ENCODE data around the gene SCN4B.

DNA sequence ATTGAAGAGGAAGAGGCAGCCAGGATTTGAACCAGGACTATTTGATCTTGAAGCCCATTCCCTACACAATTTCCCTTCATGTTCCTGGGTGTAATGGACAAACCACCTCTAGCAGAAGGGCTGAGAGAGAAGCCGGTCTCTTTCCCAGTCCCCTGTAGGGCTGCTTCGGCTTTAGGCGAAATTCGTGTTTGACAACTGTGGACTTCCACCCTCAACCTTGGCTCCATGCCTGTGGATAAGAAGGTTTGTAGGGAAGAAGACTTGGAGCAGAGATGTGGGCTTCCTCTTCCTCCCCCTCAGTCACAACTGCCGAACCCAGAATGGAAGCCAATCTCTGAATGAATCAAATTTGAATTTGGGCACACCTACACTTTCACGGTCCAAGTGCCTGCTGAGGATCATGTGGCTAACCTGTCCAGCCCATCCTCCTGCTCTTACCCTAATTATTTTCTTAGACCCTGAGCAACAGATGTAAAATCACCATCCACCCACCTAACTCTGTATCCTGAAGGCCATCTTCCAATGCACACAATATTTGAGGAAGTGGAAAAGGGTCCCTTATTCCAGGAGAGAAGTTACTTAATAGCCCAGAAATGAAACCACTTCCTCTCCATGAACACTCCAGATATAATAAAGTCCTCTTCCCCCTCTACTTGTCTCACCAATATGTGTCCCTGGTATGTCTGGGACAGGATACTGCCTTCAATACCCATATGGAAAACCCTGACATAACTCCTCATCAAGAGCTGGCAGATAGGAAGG is 33.9 kb upstream of the SCN4B start:
- TF ChIP-seq ARNTL (CRISPR knock-in tag; IDR thresholded peaks at IDR 0.05; ENCODE audit: borderline replicate concordance, low read depth) (no peak), SNAI2 (CRISPR knock-in tag; IDR thresholded peaks at IDR 0.05) (no peak), ZNF565 (CRISPR knock-in tag; conservative IDR thresholded peaks at IDR 0.05; ENCODE audit: low read depth) (no peak), ZFP30 (CRISPR knock-in tag; IDR thresholded peaks at IDR 0.05) (no peak), OSR1 (CRISPR knock-in tag; IDR thresholded peaks at IDR 0.05) (no peak)
- TF ChIP-seq, protein P1, sequence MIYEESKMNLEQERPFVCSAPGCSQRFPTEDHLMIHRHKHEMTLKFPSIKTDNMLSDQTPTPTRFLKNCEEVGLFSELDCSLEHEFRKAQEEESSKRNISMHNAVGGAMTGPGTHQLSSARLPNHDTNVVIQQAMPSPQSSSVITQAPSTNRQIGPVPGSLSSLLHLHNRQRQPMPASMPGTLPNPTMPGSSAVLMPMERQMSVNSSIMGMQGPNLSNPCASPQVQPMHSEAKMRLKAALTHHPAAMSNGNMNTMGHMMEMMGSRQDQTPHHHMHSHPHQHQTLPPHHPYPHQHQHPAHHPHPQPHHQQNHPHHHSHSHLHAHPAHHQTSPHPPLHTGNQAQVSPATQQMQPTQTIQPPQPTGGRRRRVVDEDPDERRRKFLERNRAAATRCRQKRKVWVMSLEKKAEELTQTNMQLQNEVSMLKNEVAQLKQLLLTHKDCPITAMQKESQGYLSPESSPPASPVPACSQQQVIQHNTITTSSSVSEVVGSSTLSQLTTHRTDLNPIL (CRISPR knock-in tag; IDR thresholded peaks at IDR 0.05; ENCODE audit: low read depth) = no peak

Measured in SK-N-SH treated with all-trans-retinoic acid at 6 μM for 48 hours (cell line).